ENCODE results near the gene POPDC3. TPM values are rescaled to one million over a fixed set of nuclear protein-coding genes. Genes with fewer than 3 reads are reported as not detected.
"Not testable (repeated sequence)": the region's sequence is repeated elsewhere in the genome, so short reads cannot be mapped to it uniquely, and the experiment has no call there.

POPDC3 gene, protein sequence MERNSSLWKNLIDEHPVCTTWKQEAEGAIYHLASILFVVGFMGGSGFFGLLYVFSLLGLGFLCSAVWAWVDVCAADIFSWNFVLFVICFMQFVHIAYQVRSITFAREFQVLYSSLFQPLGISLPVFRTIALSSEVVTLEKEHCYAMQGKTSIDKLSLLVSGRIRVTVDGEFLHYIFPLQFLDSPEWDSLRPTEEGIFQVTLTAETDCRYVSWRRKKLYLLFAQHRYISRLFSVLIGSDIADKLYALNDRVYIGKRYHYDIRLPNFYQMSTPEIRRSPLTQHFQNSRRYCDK
- not detected in 2 replicates for total RNA-seq

- Mint-ChIP-seq H3K4me1 (ENCODE audit: low read depth) (peaks cover 9% of the 10 kb centered on the region), H3K4me3 (ENCODE audit: low read depth) (peak within 1 kb of the TSS; percentile 61), H3K27me3 (ENCODE audit: low read depth) (peaks cover 61% of the 10 kb centered on the region), H3K36me3 (ENCODE audit: low read depth) (no peaks in the 10 kb centered on the region), H3K27ac (no peak within 1 kb of the TSS), H3K9me3 (no peaks in the 10 kb centered on the region)
- no peak for DNase-seq (ENCODE audit: low spot score)
- intact Hi-C loops (cut with micrococcal nuclease): no loop called here
Observed at GRCh38 chr6:105179244-105180065, at the start of gene POPDC3. Gene POPDC3, minus strand, starts transcription at chr6:105180014. Its CDS starts 18,105 bp downstream, at chr6:105161909.

GRCh38 chr6:105227295-105227767, 47.5 kb upstream of the POPDC3 start:
- no peak overlapping the region for H3K27ac Mint-ChIP-seq
- DNase-seq (ENCODE audit: low spot score): no peak
- intact Hi-C loops (cut with micrococcal nuclease): no loop called here
- no peaks in the 10 kb centered on the region for H3K4me1 Mint-ChIP-seq (ENCODE audit: low read depth)
- no peaks in the 10 kb centered on the region for H3K36me3 Mint-ChIP-seq (ENCODE audit: low read depth)
- peaks cover 18% of the 10 kb centered on the region for H3K27me3 Mint-ChIP-seq (ENCODE audit: low read depth)
- no peaks in the 10 kb centered on the region for H3K9me3 Mint-ChIP-seq
- H3K4me3 Mint-ChIP-seq (ENCODE audit: low read depth): no peak overlapping the region

GRCh38 chr6:105226598-105227294, 46.9 kb upstream of the POPDC3 start:
- intact Hi-C loops (cut with micrococcal nuclease): no loop called here
- H3K9me3 Mint-ChIP-seq: no peaks in the 10 kb centered on the region
- H3K4me1 Mint-ChIP-seq (ENCODE audit: low read depth): no peaks in the 10 kb centered on the region
- H3K27me3 Mint-ChIP-seq (ENCODE audit: low read depth): peaks cover 18% of the 10 kb centered on the region
- H3K36me3 Mint-ChIP-seq (ENCODE audit: low read depth): no peaks in the 10 kb centered on the region
- no peak overlapping the region for H3K27ac Mint-ChIP-seq
- no peak overlapping the region for H3K4me3 Mint-ChIP-seq (ENCODE audit: low read depth)
- DNase-seq (ENCODE audit: low spot score): no peak

GRCh38 chr6:105223242-105223641, 43.4 kb upstream of the POPDC3 start:
- Mint-ChIP-seq H3K36me3 (ENCODE audit: low read depth) (no peaks in the 10 kb centered on the region), H3K4me1 (ENCODE audit: low read depth) (no peaks in the 10 kb centered on the region), H3K27ac (no peak overlapping the region), H3K9me3 (no peaks in the 10 kb centered on the region), H3K4me3 (ENCODE audit: low read depth) (no peak overlapping the region), H3K27me3 (ENCODE audit: low read depth) (peaks cover 15% of the 10 kb centered on the region)
- intact Hi-C loops (cut with micrococcal nuclease): no loop called here
- no peak for DNase-seq (ENCODE audit: low spot score)

DNA sequence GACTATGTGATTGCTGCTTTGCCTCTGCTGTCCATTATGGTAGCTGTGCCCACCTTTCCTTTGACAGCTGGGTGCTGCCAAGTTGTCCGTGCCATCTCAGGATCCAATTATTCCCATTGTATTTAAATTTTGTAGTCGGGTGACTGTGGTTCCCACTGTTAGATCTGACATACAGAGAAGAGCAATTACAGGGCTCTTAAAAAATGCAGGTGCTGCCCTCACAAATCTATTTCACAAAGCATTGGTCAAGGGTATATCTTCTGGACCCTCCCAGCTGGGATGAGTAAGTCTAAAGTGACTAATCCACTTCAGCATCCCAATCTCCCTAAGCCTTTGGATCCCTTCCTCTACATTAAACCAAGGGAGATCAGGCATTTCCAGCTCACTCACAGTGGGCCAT, 41.4 kb upstream of the POPDC3 start:
- H3K9me3 Mint-ChIP-seq; H3K27ac Mint-ChIP-seq; H3K4me1 Mint-ChIP-seq (ENCODE audit: low read depth); DNase-seq (ENCODE audit: low spot score); H3K4me3 Mint-ChIP-seq (ENCODE audit: low read depth); H3K36me3 Mint-ChIP-seq (ENCODE audit: low read depth); intact Hi-C loops (cut with micrococcal nuclease): not testable (repeated sequence)
- peaks cover 18% of the 10 kb centered on the region for H3K27me3 Mint-ChIP-seq (ENCODE audit: low read depth)

GRCh38 chr6:105220186-105220585, 40.4 kb upstream of the POPDC3 start:
- H3K27me3 Mint-ChIP-seq (ENCODE audit: low read depth): peaks cover 19% of the 10 kb centered on the region
- no peaks in the 10 kb centered on the region for H3K4me1 Mint-ChIP-seq (ENCODE audit: low read depth)
- H3K4me3 Mint-ChIP-seq (ENCODE audit: low read depth): no peak overlapping the region
- no peak for DNase-seq (ENCODE audit: low spot score)
- intact Hi-C loops (cut with micrococcal nuclease): no loop called here
- H3K27ac Mint-ChIP-seq: no peak overlapping the region
- no peaks in the 10 kb centered on the region for H3K36me3 Mint-ChIP-seq (ENCODE audit: low read depth)
- no peaks in the 10 kb centered on the region for H3K9me3 Mint-ChIP-seq

DNA sequence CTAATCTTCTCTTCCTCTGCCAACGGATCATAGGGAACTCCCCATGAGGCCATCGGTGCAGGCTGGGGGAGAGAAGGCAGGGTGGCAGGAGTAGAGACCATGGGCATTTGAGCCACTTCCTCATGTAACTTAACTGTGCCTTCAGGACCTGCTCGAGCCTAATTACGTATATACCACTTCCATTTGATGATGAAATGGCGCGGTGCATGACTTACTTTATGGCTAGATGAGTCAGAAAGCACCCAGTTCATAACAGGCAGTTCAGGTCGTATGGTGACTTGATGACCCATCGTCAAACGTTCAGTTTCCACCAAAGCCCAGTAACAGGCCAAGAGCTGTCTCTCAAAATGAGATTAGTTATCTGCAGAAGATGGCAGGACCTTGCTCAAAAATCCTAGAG, 39.4 kb upstream of the POPDC3 start:
- intact Hi-C loops (cut with micrococcal nuclease); H3K27ac Mint-ChIP-seq; H3K4me3 Mint-ChIP-seq (ENCODE audit: low read depth); H3K9me3 Mint-ChIP-seq; DNase-seq (ENCODE audit: low spot score); H3K36me3 Mint-ChIP-seq (ENCODE audit: low read depth); H3K4me1 Mint-ChIP-seq (ENCODE audit: low read depth): not testable (repeated sequence)
- H3K27me3 Mint-ChIP-seq (ENCODE audit: low read depth): peaks cover 17% of the 10 kb centered on the region

GRCh38 chr6:105215506-105215905, 35.7 kb upstream of the POPDC3 start:
- DNase-seq (ENCODE audit: low spot score): no peak
- intact Hi-C loops (cut with micrococcal nuclease): no loop called here
- no peak overlapping the region for H3K27ac Mint-ChIP-seq
- H3K4me3 Mint-ChIP-seq (ENCODE audit: low read depth): no peak overlapping the region
- H3K27me3 Mint-ChIP-seq (ENCODE audit: low read depth): peaks cover 9% of the 10 kb centered on the region
- H3K4me1 Mint-ChIP-seq (ENCODE audit: low read depth): peaks cover 16% of the 10 kb centered on the region
- no peaks in the 10 kb centered on the region for H3K9me3 Mint-ChIP-seq
- no peaks in the 10 kb centered on the region for H3K36me3 Mint-ChIP-seq (ENCODE audit: low read depth)

DNA sequence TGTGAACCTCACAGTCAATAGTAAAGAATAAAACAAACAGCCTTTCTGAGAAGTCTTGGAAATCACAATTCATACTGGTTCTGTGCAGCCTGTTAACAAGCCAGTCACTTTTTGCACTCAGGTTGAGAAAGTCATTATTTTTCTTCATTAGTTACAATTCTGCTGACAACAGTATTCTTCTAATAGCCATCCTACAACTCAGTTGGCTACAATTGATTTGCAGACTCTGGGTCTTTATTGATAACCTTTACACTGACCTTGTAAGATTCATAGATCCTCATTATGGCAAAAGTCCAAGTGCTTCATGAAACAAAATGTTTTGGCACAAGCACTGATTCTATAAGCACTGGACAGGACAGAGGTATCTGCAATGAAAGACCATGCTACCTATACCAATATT, 34.9 kb upstream of the POPDC3 start:
- intact Hi-C loops (cut with micrococcal nuclease): loop anchor here (5.0 kb wide), 1 partner anchor 43 kb away; no protein-coding TSS in a partner anchor
- H3K4me1 Mint-ChIP-seq (ENCODE audit: low read depth): peaks cover 17% of the 10 kb centered on the region
- no peak for DNase-seq (ENCODE audit: low spot score)
- no peak overlapping the region for H3K4me3 Mint-ChIP-seq (ENCODE audit: low read depth)
- H3K36me3 Mint-ChIP-seq (ENCODE audit: low read depth): no peaks in the 10 kb centered on the region
- H3K9me3 Mint-ChIP-seq: no peaks in the 10 kb centered on the region
- no peak overlapping the region for H3K27ac Mint-ChIP-seq
- peaks cover 9% of the 10 kb centered on the region for H3K27me3 Mint-ChIP-seq (ENCODE audit: low read depth)

DNA sequence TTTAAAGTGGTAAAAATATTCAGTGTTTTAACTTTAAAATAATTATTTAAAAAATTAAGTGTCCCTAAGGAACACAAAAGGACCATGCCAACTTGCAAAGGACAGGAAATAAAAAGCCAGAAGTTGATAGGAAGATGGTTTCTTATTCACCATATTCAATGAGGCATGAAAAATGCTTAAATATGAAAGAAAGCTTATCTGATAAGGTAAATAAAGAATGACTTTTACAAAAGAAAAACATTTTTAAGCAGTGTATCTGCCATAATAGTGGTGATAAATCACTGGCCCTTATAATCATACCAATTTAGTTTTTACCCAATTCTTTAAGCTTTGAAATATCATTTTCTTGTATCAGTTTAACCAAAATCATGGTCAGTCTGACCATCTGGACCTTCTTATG, 33.5 kb upstream of the POPDC3 start:
- no peaks in the 10 kb centered on the region for H3K36me3 Mint-ChIP-seq (ENCODE audit: low read depth)
- H3K4me3 Mint-ChIP-seq (ENCODE audit: low read depth): no peak overlapping the region
- DNase-seq (ENCODE audit: low spot score): no peak
- intact Hi-C loops (cut with micrococcal nuclease): loop anchor here (5.0 kb wide), 1 partner anchor 44 kb away; no protein-coding TSS in a partner anchor
- no peaks in the 10 kb centered on the region for H3K9me3 Mint-ChIP-seq
- peaks cover 13% of the 10 kb centered on the region for H3K27me3 Mint-ChIP-seq (ENCODE audit: low read depth)
- no peak overlapping the region for H3K27ac Mint-ChIP-seq
- peaks cover 17% of the 10 kb centered on the region for H3K4me1 Mint-ChIP-seq (ENCODE audit: low read depth)

DNA sequence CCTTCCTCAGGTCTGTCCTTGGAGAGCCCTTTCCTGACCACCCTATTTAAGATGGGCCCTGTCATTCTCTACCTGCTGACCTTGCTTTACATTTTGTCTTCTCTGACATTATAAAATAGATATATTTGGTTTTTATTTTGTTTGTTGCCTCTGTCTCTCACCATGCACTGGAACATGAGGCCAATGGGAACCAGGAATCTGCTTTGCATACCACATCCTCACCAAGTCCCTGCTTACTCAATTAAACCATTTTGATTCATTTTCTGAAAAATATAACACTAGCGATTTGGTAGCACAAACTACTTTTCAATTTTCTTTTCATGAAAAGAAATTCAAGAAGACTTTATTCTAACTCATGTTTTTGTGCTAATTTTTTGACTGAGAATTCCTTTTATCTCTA, 32.8 kb upstream of the POPDC3 start:
- Mint-ChIP-seq H3K27ac (peak overlapping the region; percentile 68), H3K27me3 (ENCODE audit: low read depth) (peaks cover 13% of the 10 kb centered on the region), H3K4me3 (ENCODE audit: low read depth) (no peak overlapping the region), H3K4me1 (ENCODE audit: low read depth) (peaks cover 17% of the 10 kb centered on the region), H3K36me3 (ENCODE audit: low read depth) (no peaks in the 10 kb centered on the region), H3K9me3 (no peaks in the 10 kb centered on the region)
- no peak for DNase-seq (ENCODE audit: low spot score)
- intact Hi-C loops (cut with micrococcal nuclease): loop anchor here (5.0 kb wide), 1 partner anchor 45 kb away; no protein-coding TSS in a partner anchor

GRCh38 chr6:105211831-105212230, 32.0 kb upstream of the POPDC3 start:
- no peak overlapping the region for H3K4me3 Mint-ChIP-seq (ENCODE audit: low read depth)
- DNase-seq (ENCODE audit: low spot score): no peak
- intact Hi-C loops (cut with micrococcal nuclease): loop anchor here (5.0 kb wide), 1 partner anchor 45 kb away; no protein-coding TSS in a partner anchor
- no peaks in the 10 kb centered on the region for H3K9me3 Mint-ChIP-seq
- no peaks in the 10 kb centered on the region for H3K36me3 Mint-ChIP-seq (ENCODE audit: low read depth)
- peaks cover 17% of the 10 kb centered on the region for H3K4me1 Mint-ChIP-seq (ENCODE audit: low read depth)
- H3K27me3 Mint-ChIP-seq (ENCODE audit: low read depth): peaks cover 13% of the 10 kb centered on the region
- H3K27ac Mint-ChIP-seq: no peak overlapping the region
